CD4-positive, alpha-beta T cell treated with Interleukin-21 for 1 hour (primary cell): Measurements from ENCODE around the gene C5AR1.
A peak's percentile ranks its signal among the peaks of the same experiment; 100 is the strongest.
"Not testable (repeated sequence)": the region's sequence is repeated elsewhere in the genome, so short reads cannot be mapped to it uniquely, and the experiment has no call there.

Experiments
- DNase-seq: peaks from one replicate; pipeline ENCODE4 v3.0.0-alpha.2; 2020

The C5AR1 gene

DNA sequence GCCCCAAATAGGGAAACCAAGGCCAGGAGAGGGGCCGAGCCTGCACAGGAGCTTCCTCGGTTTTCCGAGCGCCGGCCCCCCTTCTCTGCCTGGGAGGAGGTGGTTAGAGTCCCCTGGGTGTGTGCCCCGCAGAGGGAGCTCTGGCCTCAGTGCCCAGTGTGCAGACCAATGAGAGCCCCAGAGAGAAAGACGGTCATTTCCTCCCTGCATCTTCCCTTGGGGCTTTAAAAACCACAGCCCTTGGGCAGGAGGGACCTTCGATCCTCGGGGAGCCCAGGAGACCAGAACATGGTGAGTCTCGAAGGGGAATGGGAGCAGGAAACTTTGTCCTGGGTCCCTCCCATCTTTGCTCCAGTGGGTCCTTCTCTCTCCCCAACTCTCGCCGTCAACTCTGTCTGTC is at the start of gene C5AR1:
TSS of gene C5AR1 (plus strand) at position 254 of the 400 bp plus-strand sequence. CDS start at position 289, 35 bp downstream.
- DNase-seq, result no peak

GRCh38 chr19:47260476-47260875 is 49.2 kb upstream of the C5AR1 start:
- no peak for DNase-seq

DNA sequence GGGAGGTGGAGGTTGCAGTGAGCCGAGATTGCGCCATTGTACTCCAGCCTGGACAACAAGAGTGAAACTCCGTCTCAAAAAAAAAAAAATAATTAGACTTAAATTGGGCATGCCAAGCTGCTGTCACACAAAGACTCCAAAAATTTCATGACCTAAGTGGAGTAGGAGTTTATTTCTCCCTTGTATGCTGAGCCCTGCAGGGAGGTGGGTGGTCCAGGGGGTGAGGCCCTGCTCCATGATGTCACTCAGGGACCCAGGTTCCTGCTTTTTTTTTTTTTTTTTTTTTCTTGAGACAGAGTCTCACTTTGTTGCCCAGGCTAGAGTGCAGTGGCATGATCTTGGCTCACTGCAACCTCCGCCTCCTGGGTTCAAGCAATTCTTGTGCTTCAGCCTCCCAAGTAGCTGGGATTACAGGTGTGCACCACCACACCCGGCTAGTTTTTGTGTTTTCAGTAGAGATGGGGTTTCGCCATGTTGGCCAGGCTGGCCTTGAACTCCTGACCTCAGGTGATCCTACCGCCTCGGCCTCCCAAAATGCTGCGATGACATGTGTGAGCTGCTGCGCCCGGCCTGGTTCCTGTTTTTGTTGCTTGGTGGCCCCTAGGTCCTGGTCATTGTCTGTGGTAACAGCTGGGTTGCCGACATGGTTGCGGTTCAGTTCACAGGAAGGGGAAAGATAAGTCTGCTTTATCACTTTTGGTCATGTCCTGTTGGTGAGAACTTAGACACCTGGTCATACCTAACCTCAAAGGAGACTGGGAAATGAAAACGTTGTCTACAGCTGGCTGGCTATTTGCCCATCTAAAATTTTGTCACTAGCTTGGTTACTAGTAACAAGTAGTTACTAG is 47.5 kb upstream of the C5AR1 start:
- not testable (repeated sequence) for DNase-seq

DNA sequence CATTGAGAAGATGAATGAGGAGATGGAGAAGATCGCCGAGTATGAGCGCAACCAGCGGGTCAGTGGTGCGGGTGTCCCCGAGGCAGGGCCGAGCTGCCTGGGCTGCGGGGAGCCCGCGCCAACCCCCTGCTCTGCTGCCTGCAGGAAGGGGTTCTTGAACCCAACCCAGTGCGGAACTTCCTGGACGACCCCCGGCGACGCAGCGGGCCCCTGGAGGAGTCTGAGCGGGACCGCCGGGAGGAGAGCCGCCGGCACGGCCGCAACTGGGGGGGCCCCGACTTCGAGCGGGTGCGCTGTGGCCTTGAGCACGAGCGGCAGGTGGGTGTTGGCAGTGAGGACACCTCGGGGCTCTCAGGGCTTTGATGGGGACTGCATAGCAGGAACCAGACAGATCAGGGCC is 45.0 kb upstream of the C5AR1 start:
- DNase-seq, result no peak

- DNase-seq, result no peak
Measured at GRCh38 chr19:47266401-47266941, 43.2 kb upstream of the C5AR1 start.

DNA sequence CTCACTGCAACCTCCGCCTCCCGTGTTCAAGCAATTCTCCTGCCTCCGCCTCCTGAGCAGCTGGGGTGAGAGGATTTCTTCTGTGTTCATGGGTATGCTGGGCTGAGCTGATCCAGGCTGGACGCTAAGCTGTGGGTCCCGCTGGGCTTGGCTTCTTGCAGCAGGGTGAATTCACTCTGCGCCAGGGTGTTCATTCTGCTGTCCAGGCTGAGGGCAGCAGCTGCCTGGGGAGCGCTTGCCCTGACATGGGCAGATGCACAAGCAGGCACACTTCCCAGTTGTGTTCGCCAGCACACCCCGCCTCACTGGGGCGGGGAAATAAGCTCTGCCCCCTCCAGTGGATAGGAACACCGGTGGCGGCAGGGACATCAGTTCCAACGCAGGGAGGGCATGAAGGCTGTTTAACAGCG is 42.3 kb upstream of the C5AR1 start:
- no peak for DNase-seq

- DNase-seq, result no peak
Measured at GRCh38 chr19:47268028-47268427, 41.6 kb upstream of the C5AR1 start.

DNA sequence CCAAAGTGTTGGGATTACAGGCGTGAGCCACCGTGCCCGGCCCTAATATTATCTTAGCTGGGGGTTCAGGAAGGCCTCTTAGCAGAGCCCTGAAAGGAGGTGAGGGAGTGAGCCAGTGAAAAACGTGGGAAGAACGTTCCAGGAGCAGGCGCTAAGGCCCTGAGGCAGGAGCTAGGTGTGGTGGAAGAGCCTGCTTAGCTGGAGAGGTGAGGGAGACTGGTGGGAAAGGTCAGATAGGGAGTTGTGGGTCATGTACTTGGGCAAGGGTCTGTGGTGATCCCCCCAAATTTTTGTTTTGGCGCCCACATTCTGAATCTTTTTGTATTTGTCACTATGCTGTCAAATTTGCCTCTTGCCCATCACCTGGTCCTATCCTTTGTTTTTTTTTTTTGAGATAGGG is 40.1 kb upstream of the C5AR1 start:
- no peak for DNase-seq

DNA sequence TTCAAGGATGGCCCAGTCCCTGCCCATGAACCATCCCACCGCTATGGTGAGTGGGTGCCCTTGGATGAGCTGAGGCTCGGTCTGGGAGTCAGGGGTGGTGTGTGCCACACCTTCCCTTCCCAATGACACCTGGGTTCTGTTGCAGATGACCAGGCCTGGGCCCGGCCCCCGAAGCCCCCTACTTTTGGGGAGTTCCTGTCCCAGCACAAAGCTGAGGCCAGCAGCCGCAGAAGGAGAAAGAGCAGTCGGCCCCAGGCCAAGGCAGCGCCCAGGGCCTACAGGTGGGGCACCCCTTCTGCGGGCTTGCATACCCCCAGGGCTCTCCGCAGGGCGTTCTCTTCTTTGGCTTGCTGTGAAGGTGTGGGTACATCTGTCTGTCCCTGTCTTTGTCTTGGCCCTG is 39.3 kb upstream of the C5AR1 start:
- DNase-seq, result no peak

DNA sequence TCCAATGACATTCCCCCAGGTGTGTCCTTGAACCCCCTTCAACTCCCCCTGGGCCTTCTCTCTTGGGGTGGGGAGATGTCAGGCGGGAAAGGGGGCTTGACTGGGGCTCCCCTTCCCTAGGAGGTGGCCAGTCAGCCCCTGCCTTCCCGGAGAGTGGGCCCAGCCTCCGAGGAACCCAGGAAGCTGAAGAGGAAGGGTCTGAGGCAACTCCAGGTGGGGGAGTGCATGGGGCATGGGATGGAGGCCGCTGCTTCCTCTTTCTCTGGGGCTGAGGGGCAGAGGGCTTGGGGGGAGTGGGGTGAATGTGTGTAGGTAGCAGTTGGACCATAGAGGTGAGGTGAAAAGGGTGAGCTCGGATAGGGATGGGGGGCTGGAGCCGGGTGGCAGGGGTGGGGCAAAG is 37.7 kb upstream of the C5AR1 start:
- DNase-seq, result no peak

- no peak for DNase-seq
Measured at GRCh38 chr19:47272448-47273312, 37.0 kb upstream of the C5AR1 start.

DNA sequence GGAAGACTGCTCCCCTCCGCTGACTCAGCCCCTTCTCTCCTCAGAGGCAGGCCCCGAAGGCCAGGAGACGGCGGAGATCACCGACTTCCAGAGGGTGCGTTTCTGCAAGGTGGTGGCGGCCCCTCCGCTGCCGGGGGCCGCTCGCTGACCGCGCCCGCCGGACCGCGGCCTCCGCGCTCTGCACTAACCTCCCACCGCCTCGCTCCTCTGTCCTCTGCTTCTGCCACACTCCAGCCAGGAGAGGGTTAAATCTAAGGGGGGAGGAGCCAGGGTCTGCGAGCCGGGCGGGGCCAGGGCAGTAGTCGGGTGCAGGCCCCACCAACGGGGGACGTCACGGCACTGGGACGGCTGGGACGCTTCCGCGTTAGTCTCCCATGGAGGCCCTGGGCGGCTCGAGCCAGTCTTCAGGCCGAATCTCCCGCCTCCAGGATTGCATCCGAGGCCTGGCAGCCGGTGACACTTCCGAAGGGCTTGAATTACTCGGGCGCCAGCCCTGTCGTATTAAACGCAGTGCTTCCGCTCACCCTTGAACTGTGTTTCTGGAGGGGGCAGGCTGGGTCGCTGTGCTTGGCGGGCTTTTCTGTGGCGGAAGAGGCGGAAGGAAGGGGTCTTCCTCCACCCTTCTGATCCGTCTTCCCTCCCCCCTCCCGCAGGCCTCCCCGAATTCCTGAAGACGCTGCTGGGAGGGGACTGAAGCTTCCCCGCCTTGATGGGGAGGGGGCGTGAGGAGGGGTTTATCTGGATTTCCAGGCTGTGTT is 36.2 kb upstream of the C5AR1 start:
- peak; percentile 94 for DNase-seq

- peak; percentile 98 for DNase-seq
Measured at GRCh38 chr19:47274071-47274890, 35.4 kb upstream of the C5AR1 start, which contains the start of gene INAFM1. INAFM1 (plus strand) TSS chr19:47274885; CDS start chr19:47274920, 35 bp downstream.

DNA sequence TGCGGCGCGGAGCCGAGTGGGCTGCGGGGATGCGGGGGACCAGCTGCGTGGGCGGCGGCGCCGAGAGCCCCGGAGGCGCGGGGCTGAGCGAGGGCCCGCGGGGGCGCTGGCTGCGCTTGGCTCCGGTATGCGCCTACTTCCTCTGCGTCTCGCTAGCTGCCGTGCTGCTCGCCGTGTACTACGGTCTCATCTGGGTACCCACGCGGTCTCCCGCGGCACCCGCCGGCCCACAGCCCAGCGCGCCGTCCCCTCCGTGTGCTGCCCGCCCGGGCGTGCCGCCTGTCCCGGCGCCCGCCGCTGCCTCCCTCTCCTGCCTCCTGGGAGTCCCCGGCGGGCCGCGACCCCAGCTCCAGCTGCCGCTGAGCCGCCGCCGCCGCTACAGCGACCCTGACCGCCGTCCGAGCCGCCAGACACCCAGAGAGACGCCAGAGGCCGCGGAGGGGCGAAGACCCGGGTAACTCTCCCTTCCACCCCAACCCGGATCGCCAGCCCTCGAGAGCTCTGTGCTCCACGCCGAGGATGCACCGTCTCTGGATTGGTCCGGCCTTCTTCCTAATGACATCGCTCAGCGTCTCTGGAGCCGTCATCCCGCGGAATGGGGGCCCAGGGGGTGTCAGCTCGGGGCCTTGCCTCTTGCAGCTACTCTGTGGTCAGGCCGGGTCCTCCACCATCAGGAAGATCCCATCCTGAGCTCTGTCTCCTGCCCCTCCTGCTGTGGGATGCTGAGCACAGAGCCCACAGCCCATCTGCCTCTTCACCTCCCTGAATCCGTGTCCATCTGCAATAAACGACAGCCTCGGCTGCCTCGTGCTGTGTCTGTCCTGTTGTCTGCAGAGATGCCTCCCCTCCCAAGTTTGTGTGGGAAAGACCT is 34.5 kb upstream of the C5AR1 start:
- DNase-seq, result no peak

GRCh38 chr19:47275791-47276461 is 33.7 kb upstream of the C5AR1 start:
- no peak for DNase-seq

- DNase-seq, result not testable (repeated sequence)
Measured at GRCh38 chr19:47276513-47276912, 33.1 kb upstream of the C5AR1 start.

DNA sequence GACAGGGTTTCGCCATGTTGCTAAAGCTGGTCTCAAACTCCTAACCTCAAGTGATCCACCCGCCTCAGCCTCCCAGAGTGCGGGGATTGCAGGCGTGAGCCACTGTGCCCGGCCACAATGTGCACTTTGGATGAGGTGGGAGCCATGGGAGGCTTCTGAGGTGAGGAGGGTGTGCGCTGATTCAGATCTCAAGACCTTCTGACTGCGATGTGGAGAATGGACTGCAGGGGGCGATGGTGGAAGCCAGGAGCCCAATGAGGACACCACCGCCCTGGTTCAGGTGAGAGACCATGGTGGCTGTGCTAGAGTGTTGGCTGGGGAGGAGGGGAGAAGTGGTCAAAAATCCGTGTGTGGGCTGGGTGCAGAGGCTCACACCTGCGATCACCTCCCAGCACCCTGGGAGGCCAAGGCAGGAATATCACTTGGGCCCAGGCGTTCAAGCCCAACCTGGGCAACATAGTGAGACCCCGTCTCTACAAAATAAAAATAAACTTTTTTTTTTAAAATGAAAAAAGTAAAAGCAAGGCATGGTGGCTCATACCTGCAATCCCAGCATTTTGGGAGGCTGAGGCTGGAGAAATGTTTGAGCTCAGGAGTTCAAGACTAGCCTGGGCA is 29.4 kb upstream of the C5AR1 start:
- peak; percentile 62 for DNase-seq

DNA sequence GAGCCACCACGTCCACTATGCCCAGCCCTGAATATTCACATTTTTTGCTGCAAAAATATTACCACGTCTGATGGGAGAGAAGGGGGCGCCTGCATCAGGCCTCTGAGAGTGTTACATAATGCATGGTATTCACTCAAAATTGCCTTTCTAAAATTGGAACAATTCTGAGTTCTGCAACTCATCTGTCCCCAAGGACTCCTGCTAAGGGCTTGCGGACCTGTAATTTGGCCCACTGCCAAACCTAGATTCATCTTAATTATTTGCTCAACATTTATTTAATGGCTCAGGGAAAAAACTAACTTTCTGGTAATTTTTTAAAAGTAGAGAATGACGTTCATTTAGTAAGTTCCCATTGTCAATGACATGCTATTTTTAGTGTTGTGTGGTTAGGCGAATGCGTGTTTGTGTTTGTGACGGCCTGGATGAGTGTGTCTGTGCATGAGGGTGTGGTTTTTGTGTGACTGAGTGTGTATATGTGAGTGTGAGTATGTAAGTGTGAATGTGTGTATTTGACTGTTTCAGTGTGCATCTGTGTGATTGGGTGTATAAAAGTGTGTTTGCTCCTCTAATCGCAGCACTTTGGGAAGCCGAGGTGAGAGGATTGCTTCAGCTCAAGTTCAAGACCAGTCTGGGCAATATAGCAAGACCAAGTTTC is 26.1 kb upstream of the C5AR1 start:
- no peak for DNase-seq

GRCh38 chr19:47284324-47284899 is 25.2 kb upstream of the C5AR1 start:
- DNase-seq, result peak; percentile 76
